Left renal pelvis (tissue), 4 donors: ENCODE results near the gene SDCBP2. TPM values are rescaled to one million over a fixed set of nuclear protein-coding genes. Genes with fewer than 3 reads are reported as not detected.

Source experiments
- DNase-seq, 4 donors: peaks; one replicate each; pipeline ENCODE4 v3.0.0-alpha.2; 2013; ENCODE audit warnings: low read depth in 4 of 4, low spot score in 3 of 4
- polyA plus RNA-seq, 4 donors: library from polyadenylated mRNA; unstranded; fragments of 120-200 nt; gene quantifications; one replicate each; pipeline ENCODE4 v1.2.1, GENCODE V29; 2013; ENCODE audit not compliant: insufficient read length in 4 of 4

SDCBP2 gene, protein sequence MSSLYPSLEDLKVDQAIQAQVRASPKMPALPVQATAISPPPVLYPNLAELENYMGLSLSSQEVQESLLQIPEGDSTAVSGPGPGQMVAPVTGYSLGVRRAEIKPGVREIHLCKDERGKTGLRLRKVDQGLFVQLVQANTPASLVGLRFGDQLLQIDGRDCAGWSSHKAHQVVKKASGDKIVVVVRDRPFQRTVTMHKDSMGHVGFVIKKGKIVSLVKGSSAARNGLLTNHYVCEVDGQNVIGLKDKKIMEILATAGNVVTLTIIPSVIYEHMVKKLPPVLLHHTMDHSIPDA
- polyA plus RNA-seq: 1 to 10 TPM; 1.4 to 2.8 (median 2.0) TPM

GRCh38 chr20:1328680-1329330 is at the start of gene SDCBP2:
SDCBP2 (minus strand) TSS chr20:1329139; CDS start chr20:1320416, 8,723 bp downstream.
- no peak for DNase-seq

GRCh38 chr20:1378735-1379125 is 49.8 kb upstream of the SDCBP2 start:
- DNase-seq: no peak

GRCh38 chr20:1377984-1378734 is 49.2 kb upstream of the SDCBP2 start:
- DNase-seq: no peak

DNA sequence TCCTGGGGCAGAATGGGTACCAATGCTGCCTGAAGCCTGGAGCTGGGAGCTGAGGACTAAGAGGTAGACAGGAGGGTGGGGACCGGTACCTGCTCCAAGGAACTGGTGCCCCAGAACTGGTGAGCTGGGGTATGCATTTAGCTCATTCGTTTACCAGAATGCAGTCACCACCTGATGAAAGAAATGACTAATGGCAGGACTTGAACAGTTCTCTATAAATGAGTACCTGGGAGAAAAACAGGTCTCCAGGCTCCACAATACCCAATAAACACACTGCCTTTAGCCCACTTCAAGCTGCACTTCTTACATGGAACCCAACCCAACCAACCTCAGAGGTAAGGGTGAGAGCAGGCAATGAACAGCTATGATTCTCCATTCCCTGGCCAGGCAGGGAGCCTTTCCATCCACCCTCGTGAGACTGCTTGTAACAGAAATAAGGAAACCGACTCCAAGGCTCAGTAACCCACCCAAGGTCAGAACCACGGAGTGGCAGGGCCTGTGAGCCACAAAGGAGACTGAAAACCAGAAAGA is 48.5 kb upstream of the SDCBP2 start:
- no peak for DNase-seq

GRCh38 chr20:1376408-1377270 is 47.7 kb upstream of the SDCBP2 start:
- no peak for DNase-seq

GRCh38 chr20:1376007-1376406 is 47.1 kb upstream of the SDCBP2 start:
- DNase-seq: no peak

GRCh38 chr20:1375515-1375914 is 46.6 kb upstream of the SDCBP2 start:
- DNase-seq: no peak

- DNase-seq: no peak
Measured at GRCh38 chr20:1374246-1374645, 45.3 kb upstream of the SDCBP2 start.

DNA sequence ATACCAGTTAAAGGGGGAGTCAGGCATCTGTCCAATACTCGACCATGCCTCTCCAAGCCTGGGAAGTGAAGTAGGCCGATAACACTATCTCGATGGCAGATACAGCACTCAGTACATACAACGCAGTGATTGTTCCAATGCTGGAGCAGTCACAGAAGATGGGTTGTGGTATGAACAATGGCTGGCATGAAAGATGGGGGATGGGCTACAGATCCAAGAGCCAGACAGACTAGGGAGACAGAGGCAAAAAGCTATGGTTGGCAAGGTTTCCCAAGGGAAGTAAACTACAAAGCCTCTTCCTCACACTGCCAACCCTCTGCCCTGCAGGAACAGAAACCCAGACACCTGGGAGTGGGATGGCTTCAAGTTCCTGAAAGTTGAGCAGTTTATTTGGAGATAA is 44.7 kb upstream of the SDCBP2 start:
- no peak for DNase-seq

DNA sequence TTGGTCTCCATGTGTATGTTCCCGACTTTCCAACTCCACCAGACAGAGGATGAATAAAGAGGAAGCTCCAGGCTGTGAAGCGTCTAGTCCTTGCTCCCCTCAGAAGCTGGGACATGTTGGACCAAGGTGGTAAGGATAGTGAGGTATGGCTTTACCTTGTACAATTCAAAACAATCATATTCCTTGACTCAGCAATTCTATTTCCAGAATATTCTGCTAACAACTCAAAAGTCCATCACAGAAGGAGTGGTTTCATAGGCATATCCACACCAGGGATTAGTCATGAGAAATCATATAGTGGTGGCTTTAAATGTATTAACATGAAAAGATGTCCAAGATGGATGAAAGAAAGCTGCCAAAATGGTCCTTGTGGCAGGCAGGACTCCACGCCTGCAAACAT is 44.1 kb upstream of the SDCBP2 start:
- no peak for DNase-seq

GRCh38 chr20:1371830-1372539 is 43.0 kb upstream of the SDCBP2 start:
- DNase-seq: no peak

GRCh38 chr20:1371202-1371782 is 42.4 kb upstream of the SDCBP2 start:
- no peak for DNase-seq

DNA sequence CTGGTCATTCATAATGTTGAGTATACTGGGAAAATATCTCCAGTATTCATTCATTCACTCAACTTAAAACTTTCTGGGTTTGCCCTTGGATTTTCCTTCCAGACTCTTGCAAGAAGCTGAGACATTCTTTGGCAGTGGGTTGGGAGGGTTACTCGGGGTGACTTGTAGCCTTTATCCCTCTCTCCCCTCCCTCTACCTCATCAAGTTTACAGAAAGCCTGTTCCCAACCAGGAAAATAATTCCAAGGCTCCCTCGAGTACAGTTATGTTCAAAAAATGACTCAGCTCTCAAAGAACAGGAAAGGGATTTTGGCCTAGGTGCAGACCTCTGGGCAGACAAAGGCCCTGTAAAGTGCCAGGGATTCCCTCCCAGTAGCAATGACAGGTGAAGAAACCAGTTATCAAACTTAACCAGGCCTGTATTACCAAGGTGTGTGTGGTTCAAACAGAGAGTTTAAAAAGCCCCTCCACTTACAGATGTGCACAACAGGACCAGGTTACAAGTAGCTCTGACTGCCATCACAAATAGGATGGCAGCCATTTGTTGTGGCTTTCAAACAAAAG is 41.7 kb upstream of the SDCBP2 start:
- no peak for DNase-seq

DNA sequence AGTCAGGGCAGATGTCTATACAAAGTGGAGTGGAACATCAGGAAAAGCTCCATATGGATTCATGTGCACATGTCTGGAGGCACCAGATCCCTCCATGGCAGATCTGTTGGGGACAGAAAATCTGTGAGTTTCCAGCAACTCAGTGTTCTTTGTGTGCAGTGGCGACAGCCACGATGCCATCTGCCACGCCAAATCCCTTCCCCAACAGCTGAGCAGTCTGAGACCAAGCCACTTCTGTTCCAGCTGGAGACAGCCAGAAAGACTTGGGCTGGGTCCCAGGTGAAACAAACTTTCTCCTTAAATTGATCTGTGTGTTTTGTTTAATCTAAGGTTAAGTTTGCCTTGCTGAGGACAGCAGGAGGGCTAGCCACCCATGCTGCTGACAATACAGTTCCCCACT is 41.0 kb upstream of the SDCBP2 start:
- DNase-seq: no peak

- DNase-seq: no peak
Measured at GRCh38 chr20:1368448-1369199, 39.7 kb upstream of the SDCBP2 start.

GRCh38 chr20:1367479-1367878 is 38.5 kb upstream of the SDCBP2 start:
- DNase-seq: no peak

DNA sequence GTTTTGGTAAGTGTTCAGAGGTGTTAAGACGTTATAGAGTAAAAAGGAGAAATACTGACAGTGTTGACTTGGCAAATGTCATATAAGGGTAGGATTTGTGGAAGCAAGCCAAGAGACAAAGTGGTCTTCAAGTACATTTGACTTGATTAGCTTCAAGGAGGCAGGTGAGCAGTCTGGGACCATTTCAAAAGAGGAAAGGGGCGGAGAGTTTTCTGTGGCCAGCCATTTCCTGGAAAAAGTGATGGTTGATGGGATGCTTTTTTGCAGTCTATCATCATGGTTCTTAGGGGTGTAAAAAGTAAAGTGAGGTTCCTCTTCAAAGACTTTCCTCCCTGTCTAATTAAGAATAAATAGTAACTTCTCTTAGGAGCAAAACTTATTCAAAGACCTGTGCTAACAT is 35.2 kb upstream of the SDCBP2 start:
- no peak for DNase-seq

- DNase-seq: no peak
Measured at GRCh38 chr20:1363522-1363921, 34.6 kb upstream of the SDCBP2 start.
